ENCODE data around the gene DPEP2NB.

- TF ChIP-seq POLR2AphosphoS5 (IDR thresholded peaks at IDR 0.05; ENCODE audit: low read depth, low read length) (no peak), REST (IDR thresholded peaks at IDR 0.05; ENCODE audit: insufficient read depth in 1 of 2, low read depth in 2 of 2, low read length in 2 of 2) (no peak), FOXP2 (optimal IDR thresholded peaks at IDR 0.05; ENCODE audit: borderline replicate concordance, extremely low read depth, extremely low read length, insufficient read depth) (peak; percentile 20)
Observed at GRCh38 chr16:68064791-68065365, 49.2 kb upstream of the DPEP2NB start.
